Fibroblast of pulmonary artery (primary cell): ENCODE data around the gene RNF150.

ENCODE experiments used
- DNase-seq: peaks from one replicate; pipeline ENCODE4 v3.0.0-alpha.2; 2010; ENCODE audit warnings: low read depth
- H3K4me3 ChIP-seq: replicated peaks from 2 replicates; pipeline ENCODE4 v1.5.1; 2011; ENCODE audit warnings: low read depth, mild to moderate bottlenecking, control low read depth, low read length, moderate library complexity
- CTCF ChIP-seq: IDR thresholded peaks from 2 replicates; pipeline ENCODE4 v1.5.1; 2011; ENCODE audit warnings: mild to moderate bottlenecking, control low read depth, low read length, inconsistent platforms; ENCODE audit errors: missing control alignments

Gene RNF150

GRCh38 chr4:140875746-140876452 is 257.4 kb downstream of the RNF150 start:
- DNase-seq, result no peak
- no peak overlapping the region for H3K4me3 ChIP-seq
- no peak for TF ChIP-seq CTCF

- H3K4me3 ChIP-seq, result no peak overlapping the region
- no peak for DNase-seq
- no peak for TF ChIP-seq CTCF
Measured at GRCh38 chr4:140874056-140874455, 259.2 kb downstream of the RNF150 start.

- DNase-seq, result no peak
- no peak for TF ChIP-seq CTCF
- H3K4me3 ChIP-seq, result no peak overlapping the region
Measured at GRCh38 chr4:140871368-140871767, 261.9 kb downstream of the RNF150 start.

GRCh38 chr4:140870427-140870826 is 262.8 kb downstream of the RNF150 start:
- no peak for DNase-seq
- no peak overlapping the region for H3K4me3 ChIP-seq
- TF ChIP-seq CTCF, result no peak

GRCh38 chr4:140869446-140869845 is 263.8 kb downstream of the RNF150 start:
- TF ChIP-seq CTCF, result no peak
- no peak for DNase-seq
- H3K4me3 ChIP-seq, result no peak overlapping the region

- no peak for DNase-seq
- no peak overlapping the region for H3K4me3 ChIP-seq
- TF ChIP-seq CTCF, result no peak
Measured at GRCh38 chr4:140867356-140867755, 265.9 kb downstream of the RNF150 start.

GRCh38 chr4:140866492-140867005 is 266.7 kb downstream of the RNF150 start:
- DNase-seq, result no peak
- no peak overlapping the region for H3K4me3 ChIP-seq
- no peak for TF ChIP-seq CTCF
